K562 (cell line): ENCODE measurements around the gene EPN3. TPM values are rescaled to one million over a fixed set of nuclear protein-coding genes. Genes with fewer than 3 reads are reported as not detected.

Source experiments
- GTF2A2 ChIP-seq: IDR thresholded peaks from 2 replicates; pipeline ENCODE4 v1.6.1; 2016; ENCODE audit warnings: mild to moderate bottlenecking, missing genetic modification characterization, missing compliant biosample characterization
- ILF3 ChIP-seq: fragments of 450-650 bp; IDR thresholded peaks from 2 replicates; pipeline ENCODE4 v1.6.1; 2018; ENCODE audit warnings: antibody characterized with exemption, mild to moderate bottlenecking, moderate library complexity, borderline replicate concordance
- NCOA4 ChIP-seq: fragments of 450-650 bp; IDR thresholded peaks from 2 replicates; pipeline ENCODE4 v1.6.1; 2018; ENCODE audit warnings: mild to moderate bottlenecking; ENCODE audit not compliant: partially characterized antibody
- NCOA6 ChIP-seq: fragments of 450-650 bp; IDR thresholded peaks from 2 replicates; pipeline ENCODE4 v1.6.1; 2017; ENCODE audit warnings: mild to moderate bottlenecking
- POLR2G ChIP-seq: fragments of 200-400 bp; formaldehyde crosslinking; IDR thresholded peaks from 2 replicates; pipeline ENCODE4 v1.6.1; 2017; ENCODE audit warnings: low read depth, mild to moderate bottlenecking, antibody characterized with exemption, low read length, moderate library complexity
- RHOXF2B ChIP-seq: fragments of 250-450 bp; sonication (Bioruptor Pico); conservative IDR thresholded peaks from 2 replicates; pipeline ENCODE4 v1.5.1; 2021
- ZNF134 ChIP-seq: fragments of 250-450 bp; sonication (Bioruptor Pico); conservative IDR thresholded peaks from 2 replicates; pipeline ENCODE4 v1.4.0; 2020
- ZNF140 ChIP-seq: fragments of 250-450 bp; sonication (Bioruptor Pico); IDR thresholded peaks from 2 replicates; pipeline ENCODE4 v1.8.0; 2021; ENCODE audit warnings: moderate library complexity, mild to moderate bottlenecking, inconsistent platforms
- ZNF3 ChIP-seq: fragments of 250-450 bp; sonication (Bioruptor Pico); IDR thresholded peaks from 2 replicates; pipeline ENCODE4 v1.5.0; 2021; ENCODE audit warnings: mild to moderate bottlenecking, moderate library complexity
- polyA plus RNA-seq, 8 experiments: library from polyadenylated mRNA; depleted of rRNA in 4 of 8; stranded (reverse) in 5 of 8; unstranded in 3 of 8; fragments of >200 nt; fragmentation: Nextera tagmentation in 2 of 8; fragmentation: Illumina TruSeq in 1 of 8; extraction: Ambion mirVana in 2 of 8; extraction: Trizol in 1 of 8; gene quantifications; 2 replicates each; pipeline versions ENCODE4 v1.2.1 to v1.2.3, GENCODE V29; 2011 to 2014; ENCODE audit warnings: inconsistent platforms in 1 of 8, missing spikeins in 1 of 8
- total RNA-seq, 7 experiments: library from RNA; depleted of rRNA in 6 of 7; stranded (reverse); fragments of >200 nt in 6 of 7; fragmentation: Illumina TruSeq in 2 of 7; extraction: Trizol in 2 of 7; gene quantifications; 2 replicates each; pipeline versions ENCODE4 v1.2.1 to v1.2.3, GENCODE V29; 2011 to 2021; ENCODE audit warnings: low replicate concordance in 1 of 7
- TF ChIP-seq, protein P1 (sequence below): fragments of 200-800 bp; sonication (Bioruptor generic); IDR thresholded peaks from 2 replicates; pipeline ENCODE4 v1.6.1; 2017; ENCODE audit warnings: missing genetic modification characterization, missing compliant biosample characterization
- TF ChIP-seq, protein P2 (sequence below), 2 experiments: fragments of 450-650 bp; IDR thresholded peaks; 2 replicates each; pipeline ENCODE4 v1.6.1; 2018; ENCODE audit warnings: mild to moderate bottlenecking in 2 of 2, low read depth in 1 of 2; ENCODE audit not compliant: partially characterized antibody in 2 of 2
- TF ChIP-seq, protein P3 (sequence below): sonication (generic); formaldehyde crosslinking; IDR thresholded peaks from 2 replicates; pipeline ENCODE4 v1.9.0; 2022; ENCODE audit warnings: mild to moderate bottlenecking, missing genetic modification reagents
- TF ChIP-seq, protein P4 (sequence below): fragments of 250-450 bp; sonication (Bioruptor Pico); IDR thresholded peaks from 2 replicates; pipeline ENCODE4 v1.4.0; 2020

The EPN3 gene
- total and polyA plus RNA-seq, 9 of the 15 experiments (the other 6 are each of a cell fraction or from before 2014, with no cell fraction given) = 0.16 TPM; not detected in 8

DNA sequence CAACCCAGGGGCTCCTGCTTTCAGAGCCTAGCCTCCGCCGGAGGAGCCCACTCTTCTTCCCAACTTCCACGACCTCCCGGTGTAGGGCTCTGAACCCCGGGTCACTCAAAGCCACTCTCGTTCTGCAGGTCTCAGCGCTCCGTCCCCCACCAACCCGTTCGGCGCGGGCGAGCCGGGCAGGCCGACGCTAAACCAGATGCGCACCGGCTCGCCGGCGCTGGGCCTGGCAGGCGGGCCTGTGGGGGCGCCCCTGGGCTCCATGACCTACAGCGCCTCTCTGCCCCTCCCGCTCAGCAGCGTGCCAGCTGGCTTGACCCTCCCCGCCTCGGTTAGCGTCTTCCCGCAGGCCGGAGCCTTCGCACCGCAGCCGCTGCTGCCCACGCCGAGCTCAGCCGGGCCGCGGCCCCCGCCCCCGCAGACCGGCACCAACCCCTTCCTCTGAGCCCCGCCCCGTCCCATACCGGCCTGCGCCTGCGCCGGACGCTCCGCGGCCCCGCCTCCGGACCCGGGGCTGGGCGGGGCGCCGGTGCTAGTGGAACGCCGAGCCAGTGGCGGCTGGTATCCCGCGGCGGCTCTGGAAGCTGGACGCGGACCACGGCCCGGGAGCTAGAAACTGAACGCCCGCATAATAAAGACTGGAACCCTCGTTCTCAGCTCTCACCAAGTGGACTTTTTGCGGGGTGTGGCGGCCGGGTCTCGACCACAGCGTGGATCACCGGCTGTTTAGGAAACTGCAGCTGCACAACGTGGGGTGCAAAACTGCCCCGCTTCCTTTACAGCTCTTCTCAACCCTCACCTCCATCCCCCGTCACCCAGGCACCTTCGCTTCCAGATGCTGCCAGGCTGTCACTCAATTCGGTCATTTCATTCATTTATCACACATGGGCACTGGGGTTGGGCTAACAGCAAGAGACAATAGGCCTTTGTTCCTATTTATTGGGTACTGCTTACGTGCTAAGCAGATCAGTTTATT is 9.5 kb downstream of the EPN3 start (continued):
- TF ChIP-seq, protein P1, sequence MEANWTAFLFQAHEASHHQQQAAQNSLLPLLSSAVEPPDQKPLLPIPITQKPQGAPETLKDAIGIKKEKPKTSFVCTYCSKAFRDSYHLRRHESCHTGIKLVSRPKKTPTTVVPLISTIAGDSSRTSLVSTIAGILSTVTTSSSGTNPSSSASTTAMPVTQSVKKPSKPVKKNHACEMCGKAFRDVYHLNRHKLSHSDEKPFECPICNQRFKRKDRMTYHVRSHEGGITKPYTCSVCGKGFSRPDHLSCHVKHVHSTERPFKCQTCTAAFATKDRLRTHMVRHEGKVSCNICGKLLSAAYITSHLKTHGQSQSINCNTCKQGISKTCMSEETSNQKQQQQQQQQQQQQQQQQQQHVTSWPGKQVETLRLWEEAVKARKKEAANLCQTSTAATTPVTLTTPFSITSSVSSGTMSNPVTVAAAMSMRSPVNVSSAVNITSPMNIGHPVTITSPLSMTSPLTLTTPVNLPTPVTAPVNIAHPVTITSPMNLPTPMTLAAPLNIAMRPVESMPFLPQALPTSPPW (CRISPR knock-in tag) = peak; percentile 94
- no peak for TF ChIP-seq ZNF134 (CRISPR knock-in tag)
- no peak for TF ChIP-seq ZNF140 (CRISPR knock-in tag)
- TF ChIP-seq, protein P2, sequence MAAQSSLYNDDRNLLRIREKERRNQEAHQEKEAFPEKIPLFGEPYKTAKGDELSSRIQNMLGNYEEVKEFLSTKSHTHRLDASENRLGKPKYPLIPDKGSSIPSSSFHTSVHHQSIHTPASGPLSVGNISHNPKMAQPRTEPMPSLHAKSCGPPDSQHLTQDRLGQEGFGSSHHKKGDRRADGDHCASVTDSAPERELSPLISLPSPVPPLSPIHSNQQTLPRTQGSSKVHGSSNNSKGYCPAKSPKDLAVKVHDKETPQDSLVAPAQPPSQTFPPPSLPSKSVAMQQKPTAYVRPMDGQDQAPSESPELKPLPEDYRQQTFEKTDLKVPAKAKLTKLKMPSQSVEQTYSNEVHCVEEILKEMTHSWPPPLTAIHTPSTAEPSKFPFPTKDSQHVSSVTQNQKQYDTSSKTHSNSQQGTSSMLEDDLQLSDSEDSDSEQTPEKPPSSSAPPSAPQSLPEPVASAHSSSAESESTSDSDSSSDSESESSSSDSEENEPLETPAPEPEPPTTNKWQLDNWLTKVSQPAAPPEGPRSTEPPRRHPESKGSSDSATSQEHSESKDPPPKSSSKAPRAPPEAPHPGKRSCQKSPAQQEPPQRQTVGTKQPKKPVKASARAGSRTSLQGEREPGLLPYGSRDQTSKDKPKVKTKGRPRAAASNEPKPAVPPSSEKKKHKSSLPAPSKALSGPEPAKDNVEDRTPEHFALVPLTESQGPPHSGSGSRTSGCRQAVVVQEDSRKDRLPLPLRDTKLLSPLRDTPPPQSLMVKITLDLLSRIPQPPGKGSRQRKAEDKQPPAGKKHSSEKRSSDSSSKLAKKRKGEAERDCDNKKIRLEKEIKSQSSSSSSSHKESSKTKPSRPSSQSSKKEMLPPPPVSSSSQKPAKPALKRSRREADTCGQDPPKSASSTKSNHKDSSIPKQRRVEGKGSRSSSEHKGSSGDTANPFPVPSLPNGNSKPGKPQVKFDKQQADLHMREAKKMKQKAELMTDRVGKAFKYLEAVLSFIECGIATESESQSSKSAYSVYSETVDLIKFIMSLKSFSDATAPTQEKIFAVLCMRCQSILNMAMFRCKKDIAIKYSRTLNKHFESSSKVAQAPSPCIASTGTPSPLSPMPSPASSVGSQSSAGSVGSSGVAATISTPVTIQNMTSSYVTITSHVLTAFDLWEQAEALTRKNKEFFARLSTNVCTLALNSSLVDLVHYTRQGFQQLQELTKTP (IDR thresholded peaks at IDR 0.05; ENCODE audit: low read depth in 1 of 2, partially characterized antibody in 2 of 2) = no peak
- peak; percentile 80 for TF ChIP-seq POLR2G
- TF ChIP-seq, protein P3, sequence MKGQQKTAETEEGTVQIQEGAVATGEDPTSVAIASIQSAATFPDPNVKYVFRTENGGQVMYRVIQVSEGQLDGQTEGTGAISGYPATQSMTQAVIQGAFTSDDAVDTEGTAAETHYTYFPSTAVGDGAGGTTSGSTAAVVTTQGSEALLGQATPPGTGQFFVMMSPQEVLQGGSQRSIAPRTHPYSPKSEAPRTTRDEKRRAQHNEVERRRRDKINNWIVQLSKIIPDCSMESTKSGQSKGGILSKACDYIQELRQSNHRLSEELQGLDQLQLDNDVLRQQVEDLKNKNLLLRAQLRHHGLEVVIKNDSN (CRISPR knock-in tag) = no peak
- no peak for TF ChIP-seq RHOXF2B
- TF ChIP-seq NCOA6 = no peak
- no peak for TF ChIP-seq ZNF3 (CRISPR knock-in tag)
- TF ChIP-seq ILF3 = no peak
- TF ChIP-seq NCOA4 = no peak
- TF ChIP-seq GTF2A2 (tag) = no peak
- TF ChIP-seq, protein P4, sequence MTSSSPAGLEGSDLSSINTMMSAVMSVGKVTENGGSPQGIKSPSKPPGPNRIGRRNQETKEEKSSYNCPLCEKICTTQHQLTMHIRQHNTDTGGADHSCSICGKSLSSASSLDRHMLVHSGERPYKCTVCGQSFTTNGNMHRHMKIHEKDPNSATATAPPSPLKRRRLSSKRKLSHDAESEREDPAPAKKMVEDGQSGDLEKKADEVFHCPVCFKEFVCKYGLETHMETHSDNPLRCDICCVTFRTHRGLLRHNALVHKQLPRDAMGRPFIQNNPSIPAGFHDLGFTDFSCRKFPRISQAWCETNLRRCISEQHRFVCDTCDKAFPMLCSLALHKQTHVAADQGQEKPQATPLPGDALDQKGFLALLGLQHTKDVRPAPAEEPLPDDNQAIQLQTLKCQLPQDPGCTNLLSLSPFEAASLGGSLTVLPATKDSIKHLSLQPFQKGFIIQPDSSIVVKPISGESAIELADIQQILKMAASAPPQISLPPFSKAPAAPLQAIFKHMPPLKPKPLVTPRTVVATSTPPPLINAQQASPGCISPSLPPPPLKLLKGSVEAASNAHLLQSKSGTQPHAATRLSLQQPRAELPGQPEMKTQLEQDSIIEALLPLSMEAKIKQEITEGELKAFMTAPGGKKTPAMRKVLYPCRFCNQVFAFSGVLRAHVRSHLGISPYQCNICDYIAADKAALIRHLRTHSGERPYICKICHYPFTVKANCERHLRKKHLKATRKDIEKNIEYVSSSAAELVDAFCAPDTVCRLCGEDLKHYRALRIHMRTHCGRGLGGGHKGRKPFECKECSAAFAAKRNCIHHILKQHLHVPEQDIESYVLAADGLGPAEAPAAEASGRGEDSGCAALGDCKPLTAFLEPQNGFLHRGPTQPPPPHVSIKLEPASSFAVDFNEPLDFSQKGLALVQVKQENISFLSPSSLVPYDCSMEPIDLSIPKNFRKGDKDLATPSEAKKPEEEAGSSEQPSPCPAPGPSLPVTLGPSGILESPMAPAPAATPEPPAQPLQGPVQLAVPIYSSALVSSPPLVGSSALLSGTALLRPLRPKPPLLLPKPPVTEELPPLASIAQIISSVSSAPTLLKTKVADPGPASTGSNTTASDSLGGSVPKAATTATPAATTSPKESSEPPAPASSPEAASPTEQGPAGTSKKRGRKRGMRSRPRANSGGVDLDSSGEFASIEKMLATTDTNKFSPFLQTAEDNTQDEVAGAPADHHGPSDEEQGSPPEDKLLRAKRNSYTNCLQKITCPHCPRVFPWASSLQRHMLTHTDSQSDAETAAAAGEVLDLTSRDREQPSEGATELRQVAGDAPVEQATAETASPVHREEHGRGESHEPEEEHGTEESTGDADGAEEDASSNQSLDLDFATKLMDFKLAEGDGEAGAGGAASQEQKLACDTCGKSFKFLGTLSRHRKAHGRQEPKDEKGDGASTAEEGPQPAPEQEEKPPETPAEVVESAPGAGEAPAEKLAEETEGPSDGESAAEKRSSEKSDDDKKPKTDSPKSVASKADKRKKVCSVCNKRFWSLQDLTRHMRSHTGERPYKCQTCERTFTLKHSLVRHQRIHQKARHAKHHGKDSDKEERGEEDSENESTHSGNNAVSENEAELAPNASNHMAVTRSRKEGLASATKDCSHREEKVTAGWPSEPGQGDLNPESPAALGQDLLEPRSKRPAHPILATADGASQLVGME (CRISPR knock-in tag) = no peak
